Measurements from ENCODE around the gene PTPRS.

The PTPRS gene

DNA sequence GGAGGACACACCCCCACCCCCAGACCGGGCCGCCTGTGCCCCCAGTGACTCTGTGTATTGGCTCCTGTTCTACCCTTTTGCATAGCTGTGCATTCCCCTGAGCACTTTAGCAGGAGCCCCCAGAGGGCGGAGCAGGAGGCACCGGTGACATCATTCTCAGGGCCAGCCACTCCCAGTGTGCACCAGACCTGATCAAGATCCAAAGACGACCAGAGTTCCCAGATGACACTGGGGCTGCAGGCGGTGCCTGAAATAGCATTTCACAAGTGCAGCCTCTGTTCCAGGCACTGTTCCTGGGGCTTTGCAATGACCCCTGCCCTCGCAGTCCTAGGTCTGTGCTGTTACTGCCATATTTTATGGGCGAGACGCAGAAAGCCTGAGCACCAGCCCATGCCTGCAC lies 14.5 kb upstream of the PTPRS start:
- DNase-seq (ENCODE audit: low read depth), result no peak

DNA sequence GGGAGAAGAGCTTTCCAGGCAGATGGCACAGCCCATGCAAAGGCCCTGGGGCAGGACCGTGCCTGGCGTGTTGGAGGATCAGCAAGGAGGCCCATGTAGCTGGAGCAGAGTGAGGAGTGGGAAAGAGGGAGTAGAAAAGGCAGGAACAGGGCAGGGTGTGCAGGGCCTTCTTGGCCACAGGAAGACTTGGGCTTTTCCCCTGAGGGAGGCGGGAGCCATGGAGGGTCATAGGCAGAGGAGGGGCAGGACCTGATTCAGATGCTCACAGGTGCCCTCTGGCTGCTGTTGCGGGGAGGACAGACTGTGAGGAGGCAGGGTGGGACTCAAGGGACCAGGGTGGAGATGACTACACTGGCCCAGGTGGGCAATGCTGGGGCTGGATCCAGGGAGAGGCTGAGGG lies 13.8 kb upstream of the PTPRS start:
- no peak for DNase-seq (ENCODE audit: low read depth)

DNA sequence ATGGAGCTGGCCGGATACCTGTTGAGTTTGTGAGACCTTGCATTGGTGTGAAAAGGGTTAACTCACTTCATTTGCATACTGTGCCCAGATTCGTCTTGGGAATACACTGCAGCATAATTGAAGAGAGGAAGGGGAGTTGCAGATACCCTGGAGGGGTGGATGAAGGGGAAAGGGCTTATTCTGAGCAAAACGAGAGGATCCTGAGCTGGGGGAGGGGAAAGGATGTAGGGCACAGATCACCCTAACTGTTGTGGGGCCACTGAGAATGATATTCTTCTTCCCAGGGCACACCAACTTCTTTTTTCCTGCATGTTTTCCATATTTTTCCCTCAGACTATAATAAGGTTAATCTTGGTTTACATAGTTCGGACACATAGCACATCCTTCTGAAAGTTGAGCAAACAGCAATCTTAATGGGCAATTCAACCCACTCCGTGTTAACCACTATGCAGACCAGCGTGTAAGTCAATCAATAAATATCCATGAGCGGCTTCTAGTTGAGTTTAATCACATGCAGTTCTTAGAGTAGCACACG lies 11.7 kb upstream of the PTPRS start:
- no peak for DNase-seq (ENCODE audit: low read depth)

DNA sequence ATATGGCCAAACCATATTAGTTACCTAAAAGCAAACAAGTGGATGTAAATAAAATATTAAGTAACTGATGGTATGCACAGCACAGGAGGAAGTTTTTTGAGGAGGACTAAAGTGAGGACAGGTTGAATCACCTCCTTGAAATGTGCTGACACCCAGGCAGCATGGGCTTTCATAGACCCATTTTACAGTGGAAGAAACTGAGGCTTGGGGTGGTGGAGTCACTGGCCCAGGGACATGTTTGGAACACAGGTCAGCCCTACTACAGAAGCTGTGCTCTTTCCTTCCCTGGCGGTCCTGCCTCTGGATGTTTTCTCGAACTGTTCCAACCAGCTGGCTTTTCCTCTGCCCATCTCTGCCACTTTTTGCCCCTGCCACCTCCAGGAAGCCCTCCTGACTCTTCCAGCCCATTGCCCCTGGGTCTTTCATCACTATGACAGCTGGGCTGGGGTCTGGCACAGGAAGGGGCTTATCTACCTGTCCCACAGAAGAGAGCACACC lies 11.2 kb upstream of the PTPRS start:
- DNase-seq (ENCODE audit: low read depth), result no peak

DNA sequence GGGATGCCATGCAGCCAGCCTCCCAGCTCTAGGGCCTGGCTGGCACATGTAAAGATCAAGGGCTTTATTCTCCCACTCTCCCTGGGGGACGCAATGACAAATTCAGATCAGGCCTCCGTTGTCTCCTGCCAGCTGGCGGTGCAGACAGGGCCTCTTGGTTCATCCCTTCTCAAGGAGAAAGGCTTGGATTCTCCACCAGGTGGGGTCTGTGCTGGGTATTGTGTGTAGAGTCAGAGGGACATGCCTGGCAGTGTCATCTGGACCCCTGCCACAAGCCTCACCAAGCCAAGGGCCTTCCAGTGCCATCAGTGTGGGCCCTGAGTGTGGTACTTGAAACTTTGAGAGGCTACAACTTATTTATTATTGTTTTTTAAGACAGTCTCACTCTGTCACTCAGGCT lies 8.4 kb upstream of the PTPRS start:
- DNase-seq (ENCODE audit: low read depth), result no peak

DNA sequence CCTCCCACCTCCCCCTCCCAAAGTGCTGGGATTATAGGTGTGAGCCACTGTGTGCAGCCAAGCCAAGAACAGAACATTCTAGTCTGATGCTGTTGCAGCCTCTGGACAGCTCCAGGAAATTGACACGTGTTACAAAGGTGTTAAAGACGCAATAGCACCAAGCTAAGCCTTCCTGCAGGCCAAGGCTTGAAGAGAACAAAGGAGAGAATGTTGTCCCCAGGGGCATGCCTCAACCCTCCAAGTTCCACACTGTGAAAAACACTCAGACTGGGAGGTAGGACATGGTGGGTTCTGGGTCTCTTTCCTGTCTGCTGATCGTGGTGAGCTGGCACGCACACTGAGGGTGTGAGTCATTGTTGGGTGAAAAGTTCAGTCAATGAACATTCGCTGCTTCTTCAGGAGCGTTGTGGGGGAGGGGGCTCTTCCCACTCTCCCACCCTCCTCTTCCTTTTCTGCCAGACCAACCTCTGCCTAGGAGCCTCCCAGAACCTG lies 5.3 kb upstream of the PTPRS start:
- DNase-seq (ENCODE audit: low read depth), result no peak

DNA sequence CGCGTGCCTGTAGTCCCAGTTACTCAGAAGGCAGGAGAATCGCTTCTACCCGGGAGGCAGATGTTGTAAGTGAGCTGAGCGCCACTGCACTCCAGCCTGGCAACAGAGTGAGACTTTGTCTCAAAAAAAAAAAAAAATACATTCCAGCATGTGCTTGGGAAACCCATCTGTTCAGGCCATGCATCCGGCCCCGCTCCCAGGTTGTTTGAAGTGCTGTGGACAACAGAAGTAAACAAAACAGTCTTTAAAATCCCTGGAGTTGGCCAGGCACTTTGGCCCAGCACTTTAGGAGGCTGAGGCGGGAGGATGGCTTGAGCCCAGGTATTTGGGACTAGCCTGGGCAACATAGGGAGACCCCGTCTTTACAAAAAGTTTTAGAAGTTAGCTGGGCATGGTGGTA lies 3.2 kb upstream of the PTPRS start:
- DNase-seq (ENCODE audit: low read depth), result no peak

DNA sequence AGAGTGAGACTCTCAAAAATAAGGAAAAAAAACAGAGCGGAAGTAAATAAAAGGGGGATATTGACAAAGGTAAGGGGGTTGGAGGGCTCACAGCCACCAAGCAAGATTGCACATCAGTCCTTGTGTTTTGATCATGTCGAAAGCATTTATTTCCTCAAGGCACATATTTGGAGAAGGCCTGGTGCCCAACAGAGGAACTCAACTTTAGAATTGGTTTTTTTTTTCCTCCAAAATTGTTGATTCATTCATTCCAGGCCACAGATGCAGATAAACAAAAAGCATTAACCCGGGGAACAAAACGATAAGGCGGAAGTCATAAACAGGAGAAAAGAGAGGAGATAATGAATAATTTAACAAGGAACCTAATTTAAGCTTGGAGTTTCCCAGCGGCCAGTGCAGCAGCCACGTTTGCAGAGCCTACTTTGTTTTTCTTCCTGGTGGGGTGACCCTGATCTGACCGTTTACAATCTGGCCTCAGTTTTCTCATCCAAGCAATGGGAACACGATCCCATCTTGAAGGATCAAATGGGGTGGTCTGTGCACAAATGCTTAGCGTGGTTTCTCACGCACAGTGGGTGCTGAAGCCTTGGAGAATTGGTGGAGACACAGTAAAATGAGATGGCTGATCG lies 2.1 kb upstream of the PTPRS start:
- DNase-seq (ENCODE audit: low read depth), result no peak

DNA sequence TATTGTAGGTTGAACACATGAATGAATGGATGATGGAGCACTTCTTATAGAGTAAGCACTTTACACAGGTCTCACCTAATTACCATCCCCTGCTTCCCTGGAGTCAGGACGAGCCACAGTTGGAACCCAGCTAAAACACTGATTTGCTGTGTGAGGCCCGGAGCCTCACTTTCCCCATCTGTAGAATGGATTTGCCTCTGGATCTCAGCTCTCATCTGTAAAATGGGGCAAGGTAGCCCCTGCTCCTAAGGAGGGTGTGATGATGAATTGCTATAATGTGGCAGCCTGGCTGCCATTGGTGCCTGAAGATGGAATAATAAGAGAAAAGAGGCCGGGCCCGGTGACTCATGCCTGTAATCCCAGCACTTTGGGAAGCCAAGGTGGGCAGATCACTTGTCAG lies 1.4 kb upstream of the PTPRS start:
- DNase-seq (ENCODE audit: low read depth), result no peak

DNA sequence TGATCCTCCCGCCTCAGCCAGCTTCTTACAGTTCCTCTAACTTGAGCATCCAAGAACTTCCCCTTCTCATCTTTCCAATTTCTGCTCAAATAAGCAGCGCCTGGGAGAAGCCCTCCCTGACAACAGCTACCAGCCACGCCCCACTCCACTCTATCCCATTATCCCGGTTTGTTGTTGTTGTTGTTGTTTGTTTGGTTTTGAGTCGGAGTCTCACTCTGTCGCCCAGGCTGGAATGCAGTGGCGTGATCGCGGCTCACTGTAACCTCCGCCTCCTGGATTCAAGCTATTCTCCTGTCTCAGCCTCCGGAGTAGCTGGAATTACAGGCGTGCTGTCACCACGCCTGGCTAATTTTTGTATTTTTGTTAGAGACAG lies 822 bp upstream of the PTPRS start:
- DNase-seq (ENCODE audit: low read depth), result no peak

DNA sequence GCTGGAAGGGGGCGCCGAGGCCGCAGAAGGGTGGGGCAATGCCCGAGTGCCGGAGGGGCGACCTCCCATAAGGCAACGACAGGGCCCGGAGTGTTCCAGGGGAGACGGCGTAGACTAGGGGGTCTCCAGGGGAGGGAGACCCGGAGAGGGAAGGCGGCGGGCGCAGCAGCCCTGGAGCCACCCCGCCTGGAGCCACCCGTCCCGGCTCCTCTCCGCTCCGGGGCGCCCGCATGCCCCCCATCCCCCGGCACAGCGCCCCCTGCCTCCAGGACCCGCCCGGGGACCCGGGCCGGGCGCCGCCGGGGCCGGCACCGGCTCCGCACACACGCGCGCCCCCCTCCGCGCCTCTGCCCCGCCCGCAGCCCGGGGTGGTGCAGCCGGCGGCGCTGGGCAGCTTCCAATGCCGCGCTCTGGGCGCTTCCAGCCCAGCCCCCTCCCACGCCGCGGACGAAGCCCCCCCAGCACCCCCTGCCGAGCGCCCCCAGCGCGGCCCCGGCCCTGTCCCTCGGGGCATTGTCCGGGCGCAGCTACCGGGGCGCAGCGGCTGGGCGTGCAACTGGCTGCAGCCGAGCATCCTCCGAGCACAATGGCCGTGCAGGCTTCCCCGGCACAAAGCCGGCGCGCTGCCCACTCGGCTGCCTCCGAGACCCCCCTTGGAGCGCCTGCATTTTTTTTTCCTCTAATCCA lies 519 bp downstream of the PTPRS start:
- no peak for DNase-seq (ENCODE audit: low read depth)

DNA sequence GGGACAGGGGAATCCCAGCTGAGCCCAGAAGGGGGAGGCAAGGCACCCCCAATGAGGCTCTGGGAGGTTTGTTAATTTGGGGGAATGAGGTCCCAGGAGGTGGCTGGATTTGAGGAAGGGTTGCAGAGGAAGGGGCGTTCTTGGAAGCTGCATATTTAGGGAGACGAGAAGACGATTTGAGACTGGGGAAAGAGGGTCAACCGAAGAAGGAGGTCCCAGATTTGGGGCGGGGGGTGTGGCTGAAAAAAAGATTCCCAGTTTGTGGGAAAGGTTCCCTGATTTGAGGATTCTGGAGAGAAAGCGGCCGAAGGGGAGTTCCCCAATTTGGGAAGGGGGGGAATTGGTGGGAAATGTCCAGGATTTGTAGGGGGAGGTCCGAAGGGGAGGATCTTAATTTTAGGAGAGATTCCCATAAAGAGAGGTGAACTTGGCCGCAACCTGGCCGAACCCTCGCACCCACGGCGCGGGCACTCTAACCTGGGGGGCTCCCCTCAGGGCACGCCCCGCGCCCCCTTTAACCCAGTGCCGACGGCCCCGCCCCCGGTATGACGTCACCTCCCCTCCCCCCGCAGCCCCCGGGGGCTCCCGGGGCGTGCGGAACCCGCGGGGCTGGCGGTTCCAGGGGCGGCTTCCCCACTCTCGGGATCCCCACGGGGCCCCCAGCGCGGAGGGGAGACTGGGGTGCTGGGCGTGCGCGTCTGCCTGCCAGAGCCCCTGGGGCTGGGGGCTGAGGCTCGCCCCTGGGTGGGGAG lies 1.2 kb downstream of the PTPRS start:
- no peak for DNase-seq (ENCODE audit: low read depth)

DNA sequence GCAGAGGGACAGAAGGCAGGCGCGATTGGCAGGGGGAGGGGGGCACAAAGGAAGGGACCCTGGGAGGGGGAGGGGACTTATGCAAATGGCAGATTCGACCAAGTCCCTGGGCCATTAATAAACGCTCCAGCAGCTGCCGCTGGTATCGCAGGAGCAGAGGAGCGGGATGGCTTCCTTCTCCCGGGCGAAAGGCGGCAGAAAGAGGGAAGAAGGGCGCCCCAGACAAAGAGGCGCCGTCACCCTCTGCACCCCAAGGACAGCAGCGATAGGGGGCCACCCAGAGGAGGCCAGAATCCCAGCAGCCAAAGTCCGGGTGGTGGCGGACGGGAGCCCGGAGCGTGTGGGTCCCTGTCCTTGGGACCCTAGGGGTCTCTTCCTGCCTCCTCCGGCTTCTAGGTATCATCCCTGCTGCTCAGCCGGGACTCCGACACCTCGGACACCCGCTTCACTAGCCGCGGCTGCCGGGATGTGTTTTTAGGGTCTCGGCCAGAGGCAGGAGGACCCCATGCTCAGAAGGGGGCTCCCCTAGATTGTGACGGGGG lies 1.9 kb downstream of the PTPRS start:
- no peak for DNase-seq (ENCODE audit: low read depth)

DNA sequence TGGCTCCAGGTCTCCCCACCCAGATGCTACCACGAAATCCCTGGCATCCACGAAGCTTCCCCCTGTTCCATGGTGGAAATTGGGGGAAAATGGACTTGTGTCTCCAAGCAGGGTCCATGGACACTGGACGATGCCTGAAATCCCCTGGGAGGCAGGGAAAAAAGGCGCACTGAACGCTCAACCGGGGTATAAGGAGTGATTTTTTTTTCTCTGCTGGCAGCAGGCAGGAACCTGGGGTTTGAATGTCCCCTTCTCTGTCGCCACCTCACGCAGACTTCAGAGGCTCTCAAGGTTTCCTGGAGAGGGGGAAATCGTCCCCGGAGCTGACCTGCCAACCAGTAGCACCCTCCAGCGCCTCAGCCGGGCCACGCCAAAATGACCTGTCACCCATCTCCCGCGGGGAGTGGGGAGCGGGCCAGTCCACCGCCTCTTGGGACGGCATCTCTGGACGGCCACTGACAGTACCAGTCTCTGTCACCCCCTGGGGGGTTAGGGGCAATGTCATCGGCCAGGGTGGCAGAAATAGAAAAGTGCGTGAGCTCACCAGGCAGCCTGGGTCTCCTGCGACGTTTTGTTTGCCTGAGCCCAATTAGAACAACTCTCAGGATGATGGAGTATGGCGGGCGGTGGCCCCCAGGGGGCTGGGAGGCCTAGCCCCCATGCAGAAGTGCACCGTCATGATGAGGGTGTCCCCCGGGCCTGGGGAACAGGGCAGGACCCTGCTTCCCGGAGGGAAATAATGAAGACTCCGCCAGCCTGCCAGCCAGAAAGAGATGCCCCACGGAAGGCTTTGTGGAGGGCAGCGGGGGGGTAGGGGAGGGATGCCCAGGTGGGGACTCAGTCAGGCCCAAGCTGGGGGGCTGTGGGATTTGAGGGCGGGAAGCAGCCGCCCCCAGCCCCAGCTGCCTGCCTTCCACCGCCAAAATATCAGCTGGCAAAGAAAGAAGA lies 2.6 kb downstream of the PTPRS start:
- no peak for DNase-seq (ENCODE audit: low read depth)

DNA sequence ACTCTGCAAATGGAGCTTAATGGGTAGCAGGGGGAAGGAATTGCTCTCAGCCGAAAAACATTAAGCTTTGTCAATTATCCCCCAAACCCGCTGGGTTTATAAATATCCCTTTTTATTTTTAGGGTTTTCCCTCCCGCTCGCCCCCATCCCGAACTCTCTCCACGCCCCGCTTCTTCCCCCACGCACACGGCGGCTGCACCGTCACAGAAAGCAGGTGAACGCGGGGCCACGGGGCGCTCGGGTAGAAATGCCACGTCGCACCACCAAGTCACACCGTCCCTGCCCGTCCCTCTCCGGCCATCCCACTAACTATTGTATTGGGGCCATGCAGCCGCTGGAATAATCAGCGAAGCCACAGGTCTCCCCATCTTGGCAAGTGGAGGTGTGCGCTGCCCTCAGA lies 3.5 kb downstream of the PTPRS start:
- DNase-seq (ENCODE audit: low read depth), result no peak

DNA sequence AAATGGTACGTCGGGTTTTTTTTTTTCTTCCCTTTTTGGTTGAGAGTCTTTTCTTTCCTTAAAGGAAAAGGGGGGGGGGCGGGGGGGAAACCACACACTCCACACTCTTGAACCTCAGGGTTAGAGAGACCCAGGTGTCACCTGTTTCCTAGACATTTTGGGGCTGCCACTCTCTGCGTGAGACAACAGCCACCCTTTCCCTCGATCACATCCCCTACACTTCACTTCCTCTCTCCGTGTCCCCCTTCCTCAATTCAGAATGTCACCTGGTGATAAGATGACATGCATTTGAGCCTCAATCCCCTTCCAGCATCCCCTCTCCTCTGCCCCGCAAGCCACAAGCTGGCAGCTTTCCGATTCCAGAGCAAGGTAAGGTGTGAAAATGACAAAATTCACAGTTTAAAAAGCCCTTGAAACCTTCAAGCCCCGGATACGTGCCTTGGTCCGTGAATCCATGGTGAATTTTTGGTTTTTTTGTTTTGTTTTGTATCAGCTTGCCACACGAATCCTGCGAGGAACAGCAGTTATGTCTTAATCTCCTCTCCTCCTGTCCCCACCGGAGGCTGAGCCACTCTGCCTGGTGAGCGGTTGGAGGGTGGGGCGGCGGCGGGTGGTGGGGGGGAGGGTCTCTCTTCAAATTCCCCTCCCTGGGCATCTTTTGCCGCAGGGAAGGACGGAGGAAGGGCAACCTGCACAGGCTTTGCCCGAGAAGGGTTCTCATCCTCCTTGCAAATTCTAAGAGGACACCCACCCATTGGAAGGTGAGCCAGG lies 4.2 kb downstream of the PTPRS start:
- no peak for DNase-seq (ENCODE audit: low read depth)

DNA sequence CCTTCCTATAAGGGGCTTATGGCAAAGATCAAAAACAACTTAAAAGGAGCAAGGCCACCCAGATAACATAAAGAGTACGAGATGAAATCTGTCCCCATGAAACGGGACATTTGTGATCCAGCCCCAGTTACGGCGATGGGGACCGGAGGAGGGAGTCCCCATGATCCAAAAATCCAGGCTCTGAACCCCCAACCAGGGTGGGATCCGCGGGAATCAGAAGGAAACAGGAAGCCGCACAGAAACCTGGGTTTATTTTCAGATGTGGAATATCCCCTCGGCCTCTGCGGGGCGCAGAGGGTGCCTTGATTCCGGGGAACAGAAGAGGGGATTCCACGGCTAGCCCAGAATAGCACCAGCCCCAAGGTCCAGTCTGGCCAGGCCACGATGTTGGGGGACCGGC lies 5.0 kb downstream of the PTPRS start:
- no peak for DNase-seq (ENCODE audit: low read depth)

DNA sequence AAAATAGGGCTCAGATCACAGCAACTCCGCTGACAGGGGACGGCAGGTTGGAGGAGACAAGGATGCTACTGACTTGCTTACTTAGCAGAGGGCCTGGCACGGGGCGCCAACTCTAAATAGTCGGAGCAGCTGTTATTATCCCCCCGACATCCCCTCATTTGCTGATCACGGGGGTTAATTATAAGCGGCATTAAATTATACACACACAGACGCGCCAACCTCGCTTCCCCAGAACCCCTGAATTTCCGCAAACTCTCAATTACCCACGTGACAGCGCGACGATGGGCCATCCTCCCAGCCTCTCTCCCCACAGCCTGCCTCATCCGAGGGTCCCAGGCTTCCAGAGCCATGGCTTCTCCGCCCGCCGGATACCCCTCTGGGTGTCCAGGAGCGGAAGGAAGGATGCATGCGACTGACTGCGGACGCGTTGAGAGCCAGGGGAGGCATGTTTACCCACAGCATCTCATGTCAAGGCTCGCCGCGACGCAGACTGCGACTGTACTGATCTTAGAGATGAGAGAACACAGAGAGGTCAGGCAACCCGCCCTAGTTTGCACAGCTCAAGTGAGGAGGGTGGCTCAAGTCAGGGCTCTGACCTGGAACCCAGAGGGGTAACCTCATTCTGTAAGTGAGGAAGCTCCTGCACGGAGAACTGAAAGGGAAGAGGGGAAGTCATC lies 5.7 kb downstream of the PTPRS start:
- no peak for DNase-seq (ENCODE audit: low read depth)

DNA sequence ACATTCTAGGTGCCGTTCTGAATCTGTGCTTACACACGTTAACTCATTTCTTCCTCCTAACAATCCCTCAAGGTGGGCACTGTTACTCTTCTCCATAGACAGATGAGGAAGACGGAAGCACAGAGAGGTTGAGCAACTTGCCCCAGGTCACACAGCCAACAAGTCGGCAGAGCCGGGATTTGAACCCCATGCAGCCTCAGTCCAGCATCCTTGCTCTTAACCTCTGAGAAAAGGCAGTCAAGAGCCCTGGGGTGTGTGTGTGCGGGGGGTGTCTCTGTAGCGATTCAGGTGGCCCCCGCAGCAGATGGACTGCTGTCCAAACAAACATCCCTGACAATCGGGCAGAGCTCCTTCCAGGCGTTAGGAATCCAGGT lies 6.3 kb downstream of the PTPRS start:
- no peak for DNase-seq (ENCODE audit: low read depth)
